ENCODE measurements around the gene RPS6KB2.

GRCh38 chr11:67404515-67405195 lies 23.6 kb upstream of the RPS6KB2 start:
- TF ChIP-seq, protein P1, sequence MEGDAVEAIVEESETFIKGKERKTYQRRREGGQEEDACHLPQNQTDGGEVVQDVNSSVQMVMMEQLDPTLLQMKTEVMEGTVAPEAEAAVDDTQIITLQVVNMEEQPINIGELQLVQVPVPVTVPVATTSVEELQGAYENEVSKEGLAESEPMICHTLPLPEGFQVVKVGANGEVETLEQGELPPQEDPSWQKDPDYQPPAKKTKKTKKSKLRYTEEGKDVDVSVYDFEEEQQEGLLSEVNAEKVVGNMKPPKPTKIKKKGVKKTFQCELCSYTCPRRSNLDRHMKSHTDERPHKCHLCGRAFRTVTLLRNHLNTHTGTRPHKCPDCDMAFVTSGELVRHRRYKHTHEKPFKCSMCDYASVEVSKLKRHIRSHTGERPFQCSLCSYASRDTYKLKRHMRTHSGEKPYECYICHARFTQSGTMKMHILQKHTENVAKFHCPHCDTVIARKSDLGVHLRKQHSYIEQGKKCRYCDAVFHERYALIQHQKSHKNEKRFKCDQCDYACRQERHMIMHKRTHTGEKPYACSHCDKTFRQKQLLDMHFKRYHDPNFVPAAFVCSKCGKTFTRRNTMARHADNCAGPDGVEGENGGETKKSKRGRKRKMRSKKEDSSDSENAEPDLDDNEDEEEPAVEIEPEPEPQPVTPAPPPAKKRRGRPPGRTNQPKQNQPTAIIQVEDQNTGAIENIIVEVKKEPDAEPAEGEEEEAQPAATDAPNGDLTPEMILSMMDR (conservative IDR thresholded peaks at IDR 0.05 in 1 of 2, IDR thresholded peaks at IDR 0.05 in 1 of 2; ENCODE audit: low read depth in 1 of 2, low read length in 2 of 2), result no peak
- no peak for TF ChIP-seq EZH2 (IDR thresholded peaks at IDR 0.05; ENCODE audit: low read length, missing control alignments)

Measured in fibroblast of lung (primary cell).